H1 (cell line): Measurements from ENCODE around the gene SETX. TPM values are rescaled to one million over a fixed set of nuclear protein-coding genes. Genes with fewer than 3 reads are reported as not detected.

Source experiments
- CTCF ChIA-PET: fragments of 300-600 bp; sonication (Branson Sonifier 250); formaldehyde crosslinking; loops from one replicate; lab custom pipeline; 2021; ENCODE audit not compliant: partially characterized antibody; lab: Charles Lee
- POLR2A ChIA-PET: fragments of 300-600 bp; sonication (Branson Sonifier 250); formaldehyde crosslinking; loops from one replicate; lab custom pipeline; 2021; ENCODE audit warnings: inconsistent platforms; ENCODE audit not compliant: partially characterized antibody; lab: Charles Lee
- DNase-seq, 2 experiments: peaks; one replicate each; pipeline versions ENCODE4 v3.0.0 to v3.0.0-alpha.2; 2010 to 2022; ENCODE audit warnings: low spot score in 2 of 2, low read depth in 1 of 2, mixed read lengths in 1 of 2
- FAIRE-seq: peaks from 2 replicates; lab custom pipeline; 2011; peaks lifted over from hg19 to GRCh38; lab: Jason Lieb, UNC
- H2AFZ ChIP-seq: 2 replicates; pipeline ENCODE4 v1.8.1; 2012; ENCODE audit warnings: low read length, inconsistent platforms
- H2AK5ac ChIP-seq: 2 replicates; pipeline ENCODE4 v1.6.1; 2013; ENCODE audit warnings: low read depth, low read length
- H2BK120ac ChIP-seq: replicated peaks from 2 replicates; pipeline ENCODE3; 2013; ENCODE audit warnings: low read depth, low read length, inconsistent platforms
- H2BK12ac ChIP-seq: 2 replicates; pipeline ENCODE4 v1.6.1; 2013; ENCODE audit warnings: low read depth, low read length
- H2BK15ac ChIP-seq: 2 replicates; pipeline ENCODE4 v1.6.1; 2013; ENCODE audit warnings: low read length
- H2BK20ac ChIP-seq: 2 replicates; pipeline ENCODE4 v1.6.1; 2013; ENCODE audit warnings: low read length
- H2BK5ac ChIP-seq: 2 replicates; pipeline ENCODE4 v1.6.1; 2013; ENCODE audit warnings: low read depth, low read length
- H3K14ac ChIP-seq: 2 replicates; pipeline ENCODE4 v1.6.1; 2013; ENCODE audit warnings: inconsistent platforms; ENCODE audit not compliant: insufficient read length
- H3K18ac ChIP-seq: 2 replicates; pipeline ENCODE4 v1.6.1; 2013; ENCODE audit warnings: low read length; ENCODE audit errors: extremely low read depth
- H3K23ac ChIP-seq: 2 replicates; pipeline ENCODE4 v1.6.1; 2013; ENCODE audit warnings: inconsistent platforms; ENCODE audit not compliant: insufficient read length
- H3K23me2 ChIP-seq: 2 replicates; pipeline ENCODE4 v1.6.1; 2013; ENCODE audit warnings: low read depth, low read length
- H3K27ac ChIP-seq: 2 replicates; pipeline ENCODE4 v1.6.1; 2011; ENCODE audit warnings: low read depth, low read length, inconsistent platforms
- H3K27me3 ChIP-seq, 4 experiments: replicated peaks in 1 of 4; 1 replicate in 1 of 4; 2 replicates in 3 of 4; pipeline versions ENCODE4 v1.6.1 to v1.8.1; 2011 to 2013; ENCODE audit warnings: low read length in 3 of 4, mild to moderate bottlenecking in 3 of 4, inconsistent platforms in 2 of 4, mixed read lengths in 2 of 4, moderate library complexity in 1 of 4; ENCODE audit not compliant: control insufficient read depth in 3 of 4, insufficient read depth in 3 of 4; ENCODE audit errors: extremely low read depth in 1 of 4
- H3K36me3 ChIP-seq, 4 experiments: 2 replicates each; pipeline versions ENCODE4 v1.6.1 to v1.8.1; 2011 to 2013; ENCODE audit warnings: mild to moderate bottlenecking in 4 of 4, low read length in 3 of 4, moderate library complexity in 2 of 4, control low read depth in 1 of 4, inconsistent platforms in 1 of 4; ENCODE audit not compliant: insufficient read depth in 4 of 4, control insufficient read depth in 2 of 4
- H3K4ac ChIP-seq: replicated peaks from 2 replicates; pipeline ENCODE3; 2013; ENCODE audit warnings: low read length, low read depth, mixed read lengths, inconsistent platforms; ENCODE audit not compliant: insufficient read length
- H3K4me1 ChIP-seq, 4 experiments: replicated peaks in 1 of 4; 1 replicate in 1 of 4; 2 replicates in 3 of 4; pipeline versions ENCODE4 v1.6.1 to v1.8.1; 2011 to 2013; ENCODE audit warnings: low read length in 3 of 4, inconsistent platforms in 2 of 4, mixed read lengths in 1 of 4; ENCODE audit not compliant: insufficient read depth in 4 of 4, control insufficient read depth in 3 of 4
- H3K4me2 ChIP-seq, 2 experiments: 2 replicates each; pipeline versions ENCODE4 v1.6.1 to v1.8.1; 2011 to 2013; ENCODE audit warnings: low read depth in 2 of 2, low read length in 2 of 2, control low read depth in 1 of 2, inconsistent platforms in 1 of 2, mild to moderate bottlenecking in 1 of 2; ENCODE audit not compliant: insufficient read depth in 1 of 2
- H3K4me3 ChIP-seq, 4 experiments: fragments of 200-600, 300-600 bp in 1 of 4; sonication (generic), shearing (Covaris generic), sonication (Bioruptor Twin) in 1 of 4; 2 replicates each; pipeline versions ENCODE4 v1.5.1 to v1.8.1; 2011 to 2016; ENCODE audit warnings: low read length in 4 of 4, low read depth in 3 of 4, control low read depth in 2 of 4, inconsistent platforms in 2 of 4, mild to moderate bottlenecking in 2 of 4, mixed read lengths in 1 of 4, moderate library complexity in 1 of 4; ENCODE audit not compliant: insufficient read depth in 2 of 4; ENCODE audit errors: extremely low read depth in 1 of 4
- H3K56ac ChIP-seq: replicated peaks from 2 replicates; pipeline ENCODE3; 2013; ENCODE audit warnings: low read depth, mild to moderate bottlenecking, mixed read lengths, low read length, inconsistent platforms; ENCODE audit not compliant: insufficient read length
- H3K79me1 ChIP-seq: 2 replicates; pipeline ENCODE4 v1.6.1; 2013; ENCODE audit warnings: low read depth, low read length, control low read depth
- H3K79me2 ChIP-seq, 2 experiments: 2 replicates each; pipeline versions ENCODE4 v1.6.1 to v1.8.1; 2012 to 2013; ENCODE audit warnings: low read length in 2 of 2, mild to moderate bottlenecking in 2 of 2, inconsistent platforms in 1 of 2; ENCODE audit not compliant: insufficient read depth in 2 of 2, control insufficient read depth in 1 of 2
- H3K9ac ChIP-seq, 4 experiments: replicated peaks in 1 of 4; 1 replicate in 1 of 4; 2 replicates in 3 of 4; pipeline versions ENCODE4 v1.6.1 to v1.8.1; 2011 to 2013; ENCODE audit warnings: low read depth in 3 of 4, low read length in 3 of 4, control low read depth in 2 of 4, mild to moderate bottlenecking in 2 of 4, moderate library complexity in 2 of 4, inconsistent platforms in 1 of 4; ENCODE audit errors: extremely low read depth in 1 of 4
- H3K9me3 ChIP-seq, 2 experiments: 2 replicates each; pipeline versions ENCODE4 v1.6.1 to v1.8.1; 2012 to 2013; ENCODE audit warnings: mild to moderate bottlenecking in 2 of 2, moderate library complexity in 2 of 2, control low read depth in 1 of 2, inconsistent platforms in 1 of 2, low read depth in 1 of 2, low read length in 1 of 2, mixed read lengths in 1 of 2; ENCODE audit not compliant: insufficient read depth in 2 of 2
- H4K20me1 ChIP-seq, 2 experiments: replicated peaks in 1 of 2; 2 replicates each; pipeline versions ENCODE3 to v1.8.1; 2011 to 2013; ENCODE audit warnings: inconsistent platforms in 2 of 2, low read length in 2 of 2, mild to moderate bottlenecking in 1 of 2; ENCODE audit not compliant: insufficient read depth in 2 of 2, control insufficient read depth in 1 of 2
- H4K5ac ChIP-seq: 2 replicates; pipeline ENCODE4 v1.6.1; 2013; ENCODE audit warnings: low read length, low read depth, mixed read lengths, inconsistent platforms; ENCODE audit not compliant: insufficient read length
- H4K8ac ChIP-seq: 2 replicates; pipeline ENCODE4 v1.8.0; 2013; ENCODE audit warnings: mild to moderate bottlenecking, moderate library complexity, low read length, inconsistent platforms; ENCODE audit not compliant: insufficient read depth; ENCODE audit errors: extremely low read depth
- H4K91ac ChIP-seq: replicated peaks from 2 replicates; pipeline ENCODE3; 2013; ENCODE audit warnings: low read length, mixed read lengths, inconsistent platforms; ENCODE audit not compliant: insufficient read length
- ASH2L ChIP-seq: fragments of 200-600, 300-600 bp; sonication (generic); IDR thresholded peaks from one replicate; pipeline ENCODE4 v1.7.1; 2017; ENCODE audit warnings: low read length
- CBX5 ChIP-seq: fragments of 300-800, 300-1000 bp; sonication (generic); IDR thresholded peaks from 2 replicates; pipeline ENCODE4 v1.7.1; 2016; ENCODE audit warnings: antibody characterized with exemption, low read length, low read depth
- CHD1 ChIP-seq: IDR thresholded peaks from 2 replicates; pipeline ENCODE4 v1.6.1; 2012; ENCODE audit warnings: low read depth, low read length, improper control_type of control experiment
- CTBP2 ChIP-seq: IDR thresholded peaks from 2 replicates; pipeline ENCODE4 v1.7.0; 2011; ENCODE audit warnings: borderline replicate concordance, mild to moderate bottlenecking, moderate library complexity, mixed read lengths, low read length; ENCODE audit not compliant: insufficient read depth, insufficient read length
- NRF1 ChIP-seq: IDR thresholded peaks from 2 replicates; pipeline ENCODE4 v1.6.1; 2011; ENCODE audit warnings: mild to moderate bottlenecking, low read depth, low read length, improper control_type of control experiment
- RAD21 ChIP-seq, 2 experiments: IDR thresholded peaks in 1 of 2; conservative IDR thresholded peaks in 1 of 2; 2 replicates each; pipeline ENCODE4 v1.6.1; 2011; ENCODE audit warnings: low read depth in 2 of 2, low read length in 2 of 2, improper control_type of control experiment in 1 of 2, inconsistent platforms in 1 of 2, mild to moderate bottlenecking in 1 of 2, moderate library complexity in 1 of 2
- SIRT6 ChIP-seq: IDR thresholded peaks from one replicate; pipeline ENCODE4 v1.7.1; 2012; ENCODE audit warnings: low read length, inconsistent platforms
- SIX5 ChIP-seq: IDR thresholded peaks from 2 replicates; pipeline ENCODE4 v1.6.1; 2011; ENCODE audit warnings: mild to moderate bottlenecking, low read depth, low read length
- SP4 ChIP-seq: IDR thresholded peaks from 2 replicates; pipeline ENCODE4 v1.6.1; 2012; ENCODE audit warnings: low read length, inconsistent platforms
- SUZ12 ChIP-seq: fragments of 200-600 bp; sonication (generic); IDR thresholded peaks from 2 replicates; pipeline ENCODE4 v1.6.1; 2012; ENCODE audit warnings: mild to moderate bottlenecking, inconsistent platforms, low read length, moderate library complexity, mixed read lengths
- TAF7 ChIP-seq: optimal IDR thresholded peaks from 2 replicates; pipeline ENCODE3; 2011; ENCODE audit warnings: low read depth, mild to moderate bottlenecking, inconsistent platforms, low read length, moderate library complexity, borderline replicate concordance
- WGBS, 2 experiments: shearing (Covaris generic) in 1 of 2; methylation state at CpG; one replicate each; pipeline versions ENCODE4 v1.1.6 to v1.1.7; 2013 to 2015; ENCODE audit warnings: low lambda C conversion rate in 2 of 2, mixed read lengths in 2 of 2, inconsistent platforms in 1 of 2, low coverage in 1 of 2, missing lambda C conversion rate in 1 of 2; ENCODE audit not compliant: insufficient replicate concordance in 2 of 2, insufficient coverage in 1 of 2, insufficient read length in 1 of 2; ENCODE audit errors: extremely low coverage in 1 of 2, missing lambda C conversion rate in 1 of 2; 5-methylcytosine and 5-hydroxymethylcytosine counted together
- polyA plus RNA-seq, 7 experiments: library from polyadenylated mRNA; depleted of rRNA in 3 of 7; stranded (reverse) in 5 of 7; unstranded in 2 of 7; fragments of >200 nt in 5 of 7; fragments of 200-250 nt in 2 of 7; gene quantifications; 1 replicate in 5 of 7; 2 replicates in 1 of 7; 4 replicates in 1 of 7; pipeline versions ENCODE4 v1.2.1 to v1.2.3, GENCODE V29; 2011 to 2013; ENCODE audit warnings: missing spikeins in 2 of 7, mixed read lengths in 2 of 7
- total RNA-seq: library from RNA; stranded (reverse); fragmentation: NEBNext Ultra II Directional; extraction: Animal tissue kit (Norgen Biotek cat#: 25700); gene quantifications from 2 replicates; pipeline ENCODE4 v1.2.1, GENCODE V29; 2021

Gene SETX
- total and polyA plus RNA-seq, 2 of the 8 experiments (the other 6 are each of a cell fraction or from before 2014, with no cell fraction given) = 15.1 to 37.9 TPM

DNA sequence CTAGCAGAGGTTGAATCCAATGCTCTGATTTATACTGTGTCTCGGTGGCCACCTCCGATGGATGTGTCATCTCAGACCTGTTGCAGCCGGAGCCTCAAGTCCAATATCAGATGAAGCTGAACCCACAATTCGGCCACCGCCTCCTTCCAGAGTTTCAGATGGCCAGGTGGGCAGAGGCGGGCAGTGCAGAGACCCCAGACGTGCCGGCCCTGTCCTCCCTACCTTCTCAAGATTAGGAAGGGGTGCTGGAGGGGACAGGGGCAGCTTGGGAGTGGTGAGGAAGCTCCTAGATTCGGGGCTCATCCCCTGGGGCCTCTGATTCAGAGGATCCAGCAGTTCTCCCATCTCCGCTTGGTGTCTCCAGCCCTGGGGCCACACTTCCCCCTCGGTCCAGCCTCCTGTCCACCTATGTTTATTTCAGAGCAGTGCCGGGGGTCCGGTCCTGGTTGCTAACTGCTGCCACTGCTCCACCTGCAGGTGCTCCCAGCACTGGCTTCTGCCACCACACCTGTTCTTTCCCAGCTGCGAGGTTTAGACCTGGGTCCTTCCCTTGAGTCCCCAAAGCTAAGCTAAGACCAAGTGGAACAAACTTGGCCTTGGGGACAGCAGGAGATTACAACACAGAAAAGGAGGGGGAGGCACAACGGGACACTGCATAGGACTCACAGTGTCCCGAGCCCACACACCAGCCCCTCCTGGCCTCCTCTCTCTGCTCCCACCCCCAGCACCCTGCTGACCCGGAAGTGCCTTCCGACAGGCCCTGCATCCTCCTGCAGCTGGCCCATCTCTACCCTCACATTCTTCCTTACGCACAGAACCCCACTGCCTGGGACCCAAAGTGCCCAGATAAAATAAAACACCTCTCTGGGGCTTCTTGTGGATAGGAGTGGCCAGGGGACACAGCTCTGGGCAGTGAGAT, 111.4 kb downstream of the SETX start:
- Histone ChIP-seq H2BK12ac (no peak overlapping the region), H3K9me3 (no peaks in the 10 kb centered on the region), H3K36me3 (no peaks in the 10 kb centered on the region), H2BK15ac (0 out of 2 replicates have a peak overlapping the region, but pooled peaks have one; percentile 81), H3K27ac (no peak overlapping the region), H4K91ac (no peak overlapping the region), H3K79me2 (no peaks in the 10 kb centered on the region), H3K4me3 (peak overlapping the region in 1 of 4 experiments; percentile 78; a peak in 1 of 8 replicates), H3K4me1 (peaks cover 2 to 27% (median 16%) of the 10 kb centered on the region in 4 experiments), H2BK120ac (no peak overlapping the region), H3K4me2 (peak overlapping the region; percentile 94 to 97; a peak in 2 of 4 replicates), H3K18ac (no peak overlapping the region), H3K23ac (no peak overlapping the region), H4K8ac (no peak overlapping the region), H3K27me3 (peaks cover 0 to 20% (median 15%) of the 10 kb centered on the region in 4 experiments; a peak in 6 of 7 replicates), H2BK20ac (no peak overlapping the region), H4K5ac (no peak overlapping the region), H2BK5ac (no peak overlapping the region), H4K20me1 (peaks cover 2% of the 10 kb centered on the region in 2 experiments), H3K23me2 (peaks cover 14% of the 10 kb centered on the region; the same call in 1 of the 2 replicates), H3K14ac (no peak overlapping the region), H3K9ac (no peak overlapping the region), H3K4ac (no peak overlapping the region), H3K79me1 (no peaks in the 10 kb centered on the region), H3K56ac (no peak overlapping the region), H2AK5ac (no peak overlapping the region), H2AFZ (no peak overlapping the region)
- no peak for DNase-seq
- ChIA-PET POLR2A (interaction anchor here (1.0 kb wide), 1 partner anchor 32 kb away, joined by 3 read pairs; no protein-coding TSS in a partner anchor), CTCF (interaction anchor here (0.6 to 1.6 kb wide), 9 partner anchors 10 to 1529 kb away, joined by 3 to 12 read pairs (median 3); no protein-coding TSS in a partner anchor)
- no peak for FAIRE-seq
- 78% methylated on average over 19 of the region's 19 CpGs; no CpG with 5 or more reads in 1 of the 2 experiments for WGBS, 2 experiments
- peak; percentile 16 to 46 for TF ChIP-seq RAD21 (IDR thresholded peaks at IDR 0.05 in 1 of 2, conservative IDR thresholded peaks at IDR 0.05 in 1 of 2; ENCODE audit: low read depth in 2 of 2, low read length in 2 of 2)
- TF ChIP-seq SIX5 = no peak
- TF ChIP-seq ASH2L = no peak
- TF ChIP-seq NRF1 = no peak
- TF ChIP-seq SIRT6 = no peak
- no peak for TF ChIP-seq SUZ12
- TF ChIP-seq CBX5 = no peak
- no peak for TF ChIP-seq CHD1
- TF ChIP-seq CTBP2 = no peak
- no peak for TF ChIP-seq TAF7
- no peak for TF ChIP-seq SP4
